Spleen (tissue), 11 donors: ENCODE measurements around the gene ZNF429. TPM values are rescaled to one million over a fixed set of nuclear protein-coding genes. Genes with fewer than 3 reads are reported as not detected.
"Not testable (repeated sequence)": the region's sequence is repeated elsewhere in the genome, so short reads cannot be mapped to it uniquely, and the experiment has no call there.

Source experiments
- DNase-seq: peaks from one replicate; pipeline ENCODE4 v3.0.0-alpha.2; 2020
- H3K27ac ChIP-seq, 8 donors: fragments of 200-600 bp; sonication (generic) in 7 of 8; 1 replicate in 4 of 8; 2 replicates in 4 of 8; pipeline versions ENCODE4 v1.5.0 to v1.8.0; 2016 to 2021; ENCODE audit warnings: inconsistent platforms in 4 of 8, mild to moderate bottlenecking in 4 of 8, moderate library complexity in 1 of 8
- H3K27me3 ChIP-seq, 7 donors: fragments of 200-600 bp; sonication (generic) in 6 of 7; replicated peaks in 1 of 7; 1 replicate in 4 of 7; 2 replicates in 3 of 7; pipeline versions ENCODE4 v1.5.0 to v1.8.0; 2016 to 2021; ENCODE audit warnings: inconsistent platforms in 3 of 7, mild to moderate bottlenecking in 1 of 7
- H3K36me3 ChIP-seq, 6 donors: fragments of 200-600 bp; sonication (generic) in 5 of 6; 1 replicate in 4 of 6; 2 replicates in 2 of 6; pipeline versions ENCODE4 v1.5.0 to v1.8.0; 2016 to 2021; ENCODE audit warnings: inconsistent platforms in 2 of 6
- H3K4me1 ChIP-seq, 6 donors: fragments of 200-600 bp; sonication (generic) in 5 of 6; 1 replicate in 3 of 6; 2 replicates in 3 of 6; pipeline versions ENCODE4 v1.5.0 to v1.8.0; 2016 to 2021; ENCODE audit warnings: inconsistent platforms in 3 of 6
- H3K4me3 ChIP-seq, 8 donors: fragments of 200-600 bp; sonication (generic) in 7 of 8; 1 replicate in 4 of 8; 2 replicates in 4 of 8; pipeline versions ENCODE4 v1.5.0 to v1.8.0; 2016 to 2021; ENCODE audit warnings: inconsistent platforms in 4 of 8, mild to moderate bottlenecking in 4 of 8, moderate library complexity in 2 of 8
- H3K9me3 ChIP-seq, 8 donors: fragments of 200-600 bp; sonication (generic) in 7 of 8; 1 replicate in 4 of 8; 2 replicates in 4 of 8; pipeline versions ENCODE4 v1.5.0 to v1.8.0; 2016 to 2021; ENCODE audit warnings: inconsistent platforms in 4 of 8
- POLR2A ChIP-seq, 3 donors: fragments of 450-650 bp; IDR thresholded peaks; one replicate each; pipeline ENCODE4 v1.5.1; 2017; ENCODE audit warnings: antibody characterized with exemption in 3 of 3, mild to moderate bottlenecking in 1 of 3
- POLR2AphosphoS5 ChIP-seq, 3 donors: sonication (generic); formaldehyde crosslinking; IDR thresholded peaks; one replicate each; pipeline ENCODE4 v1.5.1; 2017; ENCODE audit warnings: antibody characterized with exemption in 3 of 3
- WGBS, 5 donors: extraction: QIAGEN DNeasy Blood & Tissue Kit in 3 of 5; methylation state at CpG; one replicate each; pipeline versions ENCODE4 v1.1.5 to v1.1.7; 2013 to 2018; 5-methylcytosine and 5-hydroxymethylcytosine counted together
- intact Hi-C: fragments of 100-400 bp; cut with DNase I; formaldehyde crosslinking; loops from one replicate; pipeline ENCODE4 v1.15.0; 2023; ENCODE audit warnings: low total_unique reads
- polyA plus RNA-seq, 3 donors: library from polyadenylated mRNA; stranded (reverse); fragments of 200-250 nt; gene quantifications; one replicate each; pipeline ENCODE4 v1.2.1, GENCODE V29; 2013
- total RNA-seq, 7 donors: library from RNA; depleted of rRNA in 3 of 7; stranded (reverse); fragments of >200 nt in 3 of 7; fragmentation: NEBNext Ultra II Directional in 4 of 7; extraction: Animal tissue kit (Norgen Biotek cat#: 25700) in 4 of 7; gene quantifications; one replicate each; pipeline versions ENCODE4 v1.1.0 to v1.2.1, GENCODE V29; 2016 to 2021
- TF ChIP-seq, protein P1 (sequence below), 11 experiments: fragments of 200-600 bp in 7 of 11; fragments of 450-650 bp in 4 of 11; sonication (generic) in 4 of 11; IDR thresholded peaks in 8 of 11; conservative IDR thresholded peaks in 3 of 11; 1 replicate in 7 of 11; 2 replicates in 4 of 11; pipeline versions ENCODE4 v1.4.0 to v1.8.0; 2016 to 2021; ENCODE audit warnings: antibody characterized with exemption in 11 of 11, inconsistent platforms in 4 of 11, mild to moderate bottlenecking in 1 of 11
- donor health status: healthy with polysubstance abuse.
- donor health status: DM: no; HTN: no; CAD: no; lungs with moderate emphysema.
- donor health status: DM: no; HTN: no; CAD: no.
- donor health status: Bipolar disorder and iron deficiency.
- donor health status: healthy.
- donor health status: DM: no; HTN: no; CAD: no.
- donor health status: DM: yes; HTN: yes; CAD: no.

ZNF429 gene
- total and polyA plus RNA-seq, 10 donors, result 6.9 to 45.0 (median 16.9) TPM

DNA sequence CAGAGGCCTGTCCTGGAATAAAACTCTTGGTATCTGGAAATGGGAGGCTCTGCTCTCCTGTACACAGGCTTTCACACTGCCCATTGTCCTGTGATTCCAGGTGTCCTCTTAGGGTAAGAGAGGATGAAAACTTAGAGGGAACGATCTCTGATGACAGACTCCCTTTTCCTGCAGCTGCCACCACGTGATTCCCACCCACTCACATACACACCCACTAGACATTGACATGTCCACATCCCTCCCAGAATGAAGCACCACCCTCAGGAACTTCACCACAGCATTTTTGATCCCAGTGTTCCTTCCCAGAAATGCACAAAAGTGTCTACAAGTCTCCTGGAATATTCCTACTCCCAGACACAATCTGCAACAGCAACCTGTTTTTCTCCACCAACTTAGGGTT lies 8.2 kb downstream of the ZNF429 start:
- 56 to 79% (median 65%) methylated on average over 2 of the region's 2 CpGs for WGBS, 5 donors
- Histone ChIP-seq H3K9me3 (peaks cover 3 to 93% (median 68%) of the 10 kb centered on the region in 8 donors), H3K27ac (no peak overlapping the region), H3K36me3 (peaks cover under 1 to 52% (median 5%) of the 10 kb centered on the region in 6 donors), H3K4me3 (no peak overlapping the region), H3K27me3 (no peaks in the 10 kb centered on the region), H3K4me1 (peaks cover 0 to 9% (median 0%) of the 10 kb centered on the region in 6 donors)
- intact Hi-C loops, result no loop called here
- TF ChIP-seq POLR2AphosphoS5 (IDR thresholded peaks at IDR 0.05) (no peak), POLR2A (IDR thresholded peaks at IDR 0.05) (no peak)
- TF ChIP-seq, protein P1, sequence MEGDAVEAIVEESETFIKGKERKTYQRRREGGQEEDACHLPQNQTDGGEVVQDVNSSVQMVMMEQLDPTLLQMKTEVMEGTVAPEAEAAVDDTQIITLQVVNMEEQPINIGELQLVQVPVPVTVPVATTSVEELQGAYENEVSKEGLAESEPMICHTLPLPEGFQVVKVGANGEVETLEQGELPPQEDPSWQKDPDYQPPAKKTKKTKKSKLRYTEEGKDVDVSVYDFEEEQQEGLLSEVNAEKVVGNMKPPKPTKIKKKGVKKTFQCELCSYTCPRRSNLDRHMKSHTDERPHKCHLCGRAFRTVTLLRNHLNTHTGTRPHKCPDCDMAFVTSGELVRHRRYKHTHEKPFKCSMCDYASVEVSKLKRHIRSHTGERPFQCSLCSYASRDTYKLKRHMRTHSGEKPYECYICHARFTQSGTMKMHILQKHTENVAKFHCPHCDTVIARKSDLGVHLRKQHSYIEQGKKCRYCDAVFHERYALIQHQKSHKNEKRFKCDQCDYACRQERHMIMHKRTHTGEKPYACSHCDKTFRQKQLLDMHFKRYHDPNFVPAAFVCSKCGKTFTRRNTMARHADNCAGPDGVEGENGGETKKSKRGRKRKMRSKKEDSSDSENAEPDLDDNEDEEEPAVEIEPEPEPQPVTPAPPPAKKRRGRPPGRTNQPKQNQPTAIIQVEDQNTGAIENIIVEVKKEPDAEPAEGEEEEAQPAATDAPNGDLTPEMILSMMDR (IDR thresholded peaks at IDR 0.05 in 8 of 11, conservative IDR thresholded peaks at IDR 0.05 in 3 of 11), result no peak
- DNase-seq, result no peak

DNA sequence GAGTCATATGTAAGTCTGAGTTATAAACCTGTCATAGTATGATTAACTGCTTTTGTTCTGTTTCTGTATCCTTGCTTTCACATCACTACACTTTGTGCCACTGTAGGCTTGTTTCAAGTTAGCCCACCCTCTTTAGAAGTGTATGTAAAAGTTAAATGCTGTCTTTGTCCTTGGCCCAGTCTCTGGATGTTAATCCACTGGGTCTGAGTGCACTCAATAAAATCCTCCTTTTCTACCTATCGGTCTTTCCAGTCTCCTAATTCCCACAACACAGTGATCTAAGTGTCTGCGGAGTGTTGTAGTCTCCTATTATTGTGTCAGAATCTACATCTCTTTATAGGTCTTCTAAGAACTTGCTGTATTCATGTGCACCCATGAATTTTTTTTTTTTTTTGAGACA lies 14.1 kb downstream of the ZNF429 start:
- H3K4me3 ChIP-seq, result peak overlapping the region in 1 of 8 donors; percentile 24
- DNase-seq, result no peak
- TF ChIP-seq POLR2AphosphoS5 (IDR thresholded peaks at IDR 0.05) (no peak), POLR2A (IDR thresholded peaks at IDR 0.05) (no peak)
- TF ChIP-seq, protein P1 (IDR thresholded peaks at IDR 0.05 in 8 of 11, conservative IDR thresholded peaks at IDR 0.05 in 3 of 11), result no peak
- intact Hi-C loops, result no loop called here
- H3K27ac ChIP-seq, result no peak overlapping the region
- no peaks in the 10 kb centered on the region for H3K4me1 ChIP-seq
- peaks cover 20 to 78% (median 54%) of the 10 kb centered on the region in 6 donors for H3K36me3 ChIP-seq
- H3K9me3 ChIP-seq, result peaks cover 28 to 100% (median 98%) of the 10 kb centered on the region in 8 donors
- no peaks in the 10 kb centered on the region for H3K27me3 ChIP-seq
- 97 to 99% (median 99%) methylated on average over 2 of the region's 2 CpGs for WGBS, 5 donors

DNA sequence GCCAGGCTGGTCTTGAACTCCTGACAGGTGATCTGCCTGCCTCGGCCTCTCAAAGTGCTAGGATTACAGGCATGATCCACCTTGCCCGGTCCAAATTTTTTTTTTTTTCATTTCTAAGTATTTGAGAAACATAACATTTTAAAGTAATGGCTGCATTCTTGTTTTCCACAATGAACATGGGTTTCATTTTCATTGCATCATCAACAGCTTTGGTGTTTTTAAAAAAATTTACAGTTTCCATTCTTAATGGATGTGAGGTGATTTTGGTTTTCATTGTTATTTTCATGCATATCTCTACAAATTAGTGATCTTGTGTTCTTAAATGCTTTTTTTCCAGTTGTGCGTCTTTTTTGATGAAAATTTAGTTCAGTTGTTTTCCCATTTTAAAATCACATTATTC lies 27.5 kb downstream of the ZNF429 start:
- no peaks in the 10 kb centered on the region for H3K27me3 ChIP-seq
- H3K9me3 ChIP-seq, result peaks cover 37 to 100% (median 98%) of the 10 kb centered on the region in 8 donors
- no peak for DNase-seq
- TF ChIP-seq, protein P1 (IDR thresholded peaks at IDR 0.05 in 8 of 11, conservative IDR thresholded peaks at IDR 0.05 in 3 of 11), result no peak
- TF ChIP-seq POLR2AphosphoS5 (IDR thresholded peaks at IDR 0.05), result no peak
- TF ChIP-seq POLR2A (IDR thresholded peaks at IDR 0.05), result no peak
- intact Hi-C loops, result no loop called here
- no peak overlapping the region for H3K27ac ChIP-seq
- WGBS, 5 donors, result 94 to 99% (median 96%) methylated on average over 3 of the region's 3 CpGs
- H3K4me1 ChIP-seq, result no peaks in the 10 kb centered on the region
- no peak overlapping the region for H3K4me3 ChIP-seq
- peaks cover 18 to 97% (median 75%) of the 10 kb centered on the region in 6 donors for H3K36me3 ChIP-seq

DNA sequence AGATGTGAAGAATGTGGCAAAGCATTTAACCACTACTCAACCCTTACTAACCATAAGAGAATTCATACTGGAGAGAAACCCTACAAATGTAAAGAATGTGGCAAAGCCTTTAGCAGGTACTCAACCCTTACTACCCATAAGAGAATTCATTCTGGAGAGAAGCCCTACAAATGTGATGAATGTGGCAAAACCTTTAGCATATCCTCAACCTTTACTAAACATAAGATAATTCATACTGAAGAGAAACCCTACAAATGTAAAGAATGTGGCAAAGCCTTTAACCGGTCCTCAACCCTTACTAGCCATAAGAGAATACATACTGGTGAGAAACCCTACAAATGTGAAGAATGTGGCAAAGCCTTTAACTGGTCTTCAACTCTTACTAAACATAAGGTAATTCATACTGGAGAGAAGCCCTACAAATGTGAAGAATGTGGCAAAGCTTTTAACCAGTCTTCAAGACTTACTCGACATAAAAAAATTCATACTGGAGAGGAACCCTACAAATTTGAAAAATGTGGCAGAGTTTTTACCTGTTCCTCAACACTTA lies 31.4 kb downstream of the ZNF429 start:
- H3K36me3 ChIP-seq, result peaks cover 18 to 67% (median 56%) of the 10 kb centered on the region in 6 donors

More for the DNA sequence above, 31.4 kb downstream of the ZNF429 start:
- H3K4me3 ChIP-seq, result peak overlapping the region in 1 of 8 donors; percentile 9
- H3K27ac ChIP-seq, H3K4me1 ChIP-seq, H3K27me3 ChIP-seq, intact Hi-C loops, DNase-seq: not testable (repeated sequence)
- H3K9me3 ChIP-seq, result peaks cover 42 to 100% (median 99%) of the 10 kb centered on the region in 8 donors
- 93 to 97% (median 97%) methylated on average over 2 of the region's 2 CpGs for WGBS, 5 donors
